DMS153 treated with DMSO at 0.1 percent for 48 hours (cell line): ENCODE measurements around the gene NARF.

Experiments
- DNase-seq: peaks from one replicate; lab custom pipeline; 2025; ENCODE audit not compliant: unreplicated experiment; lab: John Stamatoyannopoulos, UW

Gene NARF

GRCh38 chr17:82433560-82434215 lies 24.9 kb upstream of the NARF start:
- DNase-seq = no peak

- no peak for DNase-seq
Measured at GRCh38 chr17:82434216-82434565, 24.4 kb upstream of the NARF start.

- no peak for DNase-seq
Measured at GRCh38 chr17:82435103-82435502, 23.4 kb upstream of the NARF start.

DNA sequence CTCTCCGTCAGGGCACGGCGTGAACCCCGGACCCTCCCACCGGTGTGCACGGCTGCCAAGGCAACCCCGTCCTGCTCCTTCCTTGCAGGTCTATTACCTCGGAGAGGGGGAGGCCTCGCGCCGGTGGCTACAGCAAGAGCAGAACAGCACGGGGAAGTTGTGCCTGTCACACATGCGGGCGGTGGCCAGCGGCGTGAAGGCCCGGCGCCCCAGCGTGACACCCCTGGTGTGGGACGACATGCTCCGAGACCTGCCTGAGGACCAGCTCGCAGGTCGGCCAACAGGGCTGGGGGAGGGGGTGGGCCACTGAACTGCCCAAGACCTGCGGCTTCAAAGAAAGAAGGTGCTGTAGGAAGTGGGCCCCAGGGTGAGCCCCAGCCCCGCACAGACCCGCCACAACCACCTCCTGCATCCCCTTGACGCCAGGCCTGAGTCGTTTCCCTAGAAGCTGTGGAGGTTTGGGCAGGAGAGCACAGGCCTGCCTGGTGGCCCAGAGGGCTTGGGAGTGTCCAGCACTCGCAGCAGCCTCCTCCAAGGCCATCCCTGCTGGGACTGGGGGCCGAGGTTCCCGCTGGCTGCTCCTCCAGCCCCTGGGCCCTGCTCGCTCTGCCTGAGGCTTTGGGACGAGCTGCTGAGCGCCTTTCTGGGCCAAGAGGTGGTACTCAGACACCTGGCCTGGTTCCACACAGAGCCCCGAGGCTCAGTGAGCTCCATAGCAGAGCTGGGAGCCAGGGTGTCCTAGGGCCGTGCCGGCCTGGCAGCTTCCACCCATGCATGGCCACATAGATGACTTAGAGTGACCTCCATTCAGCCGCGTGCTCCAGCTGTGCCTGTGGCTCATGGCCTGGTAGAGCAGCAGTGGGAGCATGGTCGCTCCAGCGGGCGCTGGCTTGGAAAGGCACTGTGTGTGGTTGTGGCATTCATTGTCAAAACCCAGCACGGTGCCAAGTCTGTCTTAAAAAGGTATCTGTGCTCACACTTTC lies 22.6 kb upstream of the NARF start:
- no peak for DNase-seq

GRCh38 chr17:82436601-82437324 lies 21.8 kb upstream of the NARF start:
- DNase-seq = no peak

GRCh38 chr17:82437325-82437668 lies 21.2 kb upstream of the NARF start:
- no peak for DNase-seq

DNA sequence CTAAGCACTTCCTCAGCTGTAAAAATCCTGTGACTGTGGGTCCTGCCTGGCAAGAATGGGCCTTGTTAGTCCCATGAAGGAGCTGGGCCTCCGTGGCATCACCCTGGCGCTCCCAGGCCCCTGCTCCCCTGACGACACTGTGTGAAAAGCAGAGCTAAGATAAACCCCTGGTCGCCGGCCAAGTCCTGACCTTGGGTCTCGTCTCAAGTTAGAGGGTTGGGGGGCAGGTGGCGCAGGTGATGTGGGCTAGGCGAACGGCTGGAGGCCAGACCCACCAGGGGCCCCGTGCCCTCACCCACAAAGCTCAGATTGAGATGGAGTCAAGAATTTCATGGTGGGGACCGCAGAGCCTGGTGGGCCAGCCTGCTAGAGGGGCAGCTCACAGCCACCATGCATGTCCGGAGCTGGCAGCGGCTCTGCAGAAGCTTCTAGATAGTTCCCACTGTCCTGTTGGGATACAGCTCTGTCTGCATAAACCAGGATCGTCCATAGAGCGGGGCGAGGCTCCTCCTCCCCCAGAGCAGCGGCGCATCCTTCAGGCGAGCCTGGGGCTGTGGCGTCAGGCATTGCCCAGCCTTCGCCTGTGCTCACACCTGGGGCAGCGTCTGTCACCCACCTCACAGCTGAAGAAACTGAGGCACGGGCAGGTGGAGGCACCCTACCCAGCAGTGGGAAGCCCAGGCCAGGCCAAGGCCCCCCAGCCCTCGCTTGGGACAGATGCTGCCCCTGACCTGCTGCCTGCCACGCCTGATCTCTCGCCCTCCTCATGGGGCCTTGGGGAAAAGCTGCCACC lies 19.9 kb upstream of the NARF start:
- no peak for DNase-seq

DNA sequence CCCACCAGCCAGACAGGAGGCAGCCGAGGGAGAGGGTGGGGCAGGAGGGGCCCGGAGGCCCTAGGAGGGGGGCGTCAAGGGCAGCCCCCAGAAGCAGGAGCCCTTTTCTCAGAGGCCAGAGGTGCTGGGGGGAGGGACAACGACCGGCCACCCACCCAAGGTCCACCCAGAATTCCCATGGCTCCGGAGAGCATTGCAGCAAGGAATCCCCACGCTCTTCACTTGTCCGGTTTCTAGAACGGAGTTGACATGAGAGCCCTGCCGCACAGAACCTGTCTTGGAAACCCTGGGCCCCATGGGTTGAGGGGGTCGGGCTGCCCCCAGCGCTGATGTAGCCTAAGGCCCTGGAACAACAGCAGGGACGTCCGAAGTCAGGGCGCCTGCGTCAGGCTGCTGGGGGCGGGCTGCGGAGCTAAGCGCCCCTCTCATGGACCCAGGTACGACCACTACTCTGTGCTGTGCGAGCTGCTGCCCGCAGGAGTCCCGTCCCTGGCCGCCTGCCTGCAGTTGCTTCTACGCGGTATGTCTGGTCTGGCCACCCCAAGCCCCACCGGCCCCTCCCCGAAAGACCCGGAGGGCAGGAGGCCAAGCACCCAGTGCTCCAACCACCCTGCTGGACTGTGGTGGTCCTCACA lies 19.2 kb upstream of the NARF start:
- no peak for DNase-seq

- DNase-seq = no peak
Measured at GRCh38 chr17:82439829-82440365, 18.6 kb upstream of the NARF start.

- DNase-seq = no peak
Measured at GRCh38 chr17:82440469-82440981, 18.0 kb upstream of the NARF start.

GRCh38 chr17:82440991-82441627 lies 17.4 kb upstream of the NARF start:
- DNase-seq = no peak

GRCh38 chr17:82441691-82442487 lies 16.7 kb upstream of the NARF start:
- DNase-seq = no peak

- no peak for DNase-seq
Measured at GRCh38 chr17:82442643-82443464, 15.7 kb upstream of the NARF start.

DNA sequence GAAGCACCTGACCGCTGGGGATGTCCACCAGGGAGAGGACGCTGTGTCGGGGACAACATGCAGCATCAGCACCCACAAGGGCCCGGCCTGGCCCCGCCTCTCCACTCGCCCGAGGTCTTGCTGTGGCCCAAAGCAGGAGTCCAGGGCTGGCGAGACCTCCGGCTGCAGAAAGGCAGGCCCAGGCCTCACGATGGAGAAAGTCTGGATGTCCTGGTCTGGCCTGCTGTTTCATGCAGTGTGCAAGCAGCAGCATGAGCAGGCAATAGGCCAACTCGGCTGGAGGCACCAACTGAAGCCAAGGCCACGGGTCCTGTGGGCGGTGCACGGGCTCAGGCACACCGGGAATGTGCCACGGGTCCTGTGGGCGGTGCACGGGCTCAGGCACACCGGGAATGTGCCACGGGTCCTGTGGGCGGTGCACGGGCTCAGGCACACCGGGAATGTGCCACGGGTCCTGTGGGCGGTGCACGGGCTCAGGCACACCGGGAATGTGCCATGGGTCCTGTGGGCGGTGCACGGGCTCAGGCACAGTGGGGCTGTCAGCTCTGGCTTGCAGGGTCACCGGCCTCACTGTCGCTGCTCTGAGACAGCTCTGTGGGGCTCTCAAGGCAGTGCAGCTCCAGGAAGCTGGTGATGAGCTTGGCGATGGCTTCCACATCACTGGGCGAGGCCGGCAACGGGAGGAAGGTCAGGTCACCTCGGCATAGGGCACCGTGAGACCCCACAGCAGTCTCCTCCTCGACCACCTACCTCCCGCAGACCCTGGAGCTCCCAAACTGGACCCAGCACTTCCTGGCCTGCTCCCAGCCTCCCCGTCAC lies 14.9 kb upstream of the NARF start:
- DNase-seq = no peak

- no peak for DNase-seq
Measured at GRCh38 chr17:82444284-82444893, 14.2 kb upstream of the NARF start.

DNA sequence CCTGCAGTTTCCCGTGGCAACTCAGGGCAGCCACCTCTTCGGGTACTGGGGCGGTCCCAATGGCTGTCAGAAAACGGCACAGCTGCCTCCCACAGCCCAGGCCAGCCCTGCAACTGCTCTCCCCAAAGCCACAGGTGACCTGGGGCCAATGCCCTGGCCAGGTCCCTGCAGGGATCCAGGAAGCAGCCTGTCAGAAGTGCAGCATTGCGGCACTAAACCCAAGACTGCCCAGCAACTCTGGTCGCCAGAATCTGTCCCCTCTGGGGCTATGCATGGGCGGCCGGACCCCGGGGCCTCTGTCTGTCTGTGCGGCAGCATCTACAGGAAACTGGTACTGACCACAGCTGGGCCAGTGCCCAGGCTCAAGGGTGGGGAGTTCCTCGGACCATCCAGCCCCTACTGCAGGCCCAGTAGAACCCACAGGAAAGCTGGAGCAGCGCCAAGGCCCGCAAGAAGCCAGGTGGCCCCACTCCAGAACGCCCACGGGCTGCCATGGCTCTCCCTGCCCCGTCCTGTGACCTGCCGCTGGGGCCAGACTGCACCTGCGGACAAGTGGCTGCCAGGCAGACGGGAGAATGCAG lies 13.5 kb upstream of the NARF start:
- no peak for DNase-seq
